Stimulated activated CD4-positive, alpha-beta T cell treated with anti-CD3 and anti-CD28 coated beads, Interleukin-4, amount 100 ng/mL, for 1 hour (primary cell): ENCODE measurements around the gene SEPTIN6.

Source experiments
- DNase-seq: peaks from one replicate; pipeline ENCODE4 v3.0.0-alpha.2; 2020

Gene SEPTIN6

GRCh38 chrX:119693040-119693995 is at the start of gene SEPTIN6:
Gene SEPTIN6 (minus strand): TSS chrX:119693168. CDS start chrX:119693105, 63 bp downstream.
- DNase-seq, result peak; percentile 78

DNA sequence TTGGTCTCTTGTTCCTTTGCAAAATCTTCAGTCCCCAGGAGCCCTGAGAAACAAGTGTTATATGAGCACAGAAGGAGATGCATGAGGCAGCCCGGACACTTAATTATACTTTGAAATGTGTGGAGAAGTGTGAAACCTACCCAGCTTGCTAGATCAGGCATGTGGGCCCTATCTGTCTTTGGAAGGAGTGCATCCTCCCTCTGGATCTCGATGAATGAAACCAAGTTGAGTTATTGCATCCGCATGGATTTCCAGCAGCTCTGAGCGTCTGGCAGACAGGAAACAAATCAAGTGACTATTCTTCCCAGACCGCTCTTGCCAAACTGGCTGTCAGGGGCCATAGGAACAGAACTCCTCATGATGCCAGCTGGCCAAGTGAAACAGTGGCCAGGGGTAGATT is 45.8 kb upstream of the SEPTIN6 start:
- DNase-seq, result no peak

DNA sequence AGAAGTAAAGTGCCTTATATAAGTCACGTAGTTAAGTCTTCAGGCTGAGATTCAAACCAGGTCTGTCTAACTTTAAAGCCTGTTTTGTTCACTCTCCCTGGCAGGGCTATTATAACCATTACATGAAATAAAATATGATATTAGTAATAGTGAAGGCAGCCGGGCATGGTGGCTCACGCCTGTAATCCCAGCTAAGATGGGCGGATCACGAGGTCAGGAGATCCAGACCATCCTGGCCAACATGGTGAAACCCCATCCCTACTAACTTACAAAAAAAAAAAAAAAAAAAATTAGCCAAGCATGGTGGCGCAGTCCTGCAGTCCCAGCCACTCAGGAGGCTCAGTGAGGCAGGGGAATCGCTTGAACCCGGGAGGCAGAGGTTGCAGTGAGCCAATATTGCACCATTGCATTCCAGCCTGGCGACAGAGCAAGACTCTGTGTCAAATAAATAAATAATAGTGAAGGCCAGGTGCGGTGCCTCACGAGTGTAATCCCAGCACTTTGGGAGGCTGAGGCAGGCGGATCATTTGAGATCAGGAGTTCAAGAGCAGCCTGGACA is 43.3 kb upstream of the SEPTIN6 start:
- no peak for DNase-seq

GRCh38 chrX:119735467-119735866 is 42.5 kb upstream of the SEPTIN6 start:
- no peak for DNase-seq

DNA sequence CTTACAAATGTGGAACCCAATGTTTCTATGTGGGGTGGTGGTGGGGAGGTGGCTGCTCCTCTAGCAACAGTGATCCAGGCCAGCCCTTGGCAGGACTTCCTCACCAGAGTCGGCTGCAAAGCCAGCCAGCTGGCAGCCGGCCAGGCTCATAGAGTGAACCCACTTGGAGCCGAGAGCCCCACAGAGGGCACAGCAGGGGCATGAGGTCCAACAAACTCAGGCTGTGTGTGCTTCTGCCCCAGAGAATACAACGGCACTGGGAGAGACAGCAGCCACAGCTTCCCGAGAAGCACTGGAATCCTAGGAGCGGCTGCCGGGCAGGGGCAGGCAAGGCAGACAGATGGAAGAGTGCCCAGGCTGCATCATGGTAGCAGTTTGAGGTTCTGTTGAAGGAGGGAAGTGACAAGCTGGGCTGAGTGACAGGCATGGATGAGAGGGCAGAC is 42.0 kb upstream of the SEPTIN6 start:
- no peak for DNase-seq

DNA sequence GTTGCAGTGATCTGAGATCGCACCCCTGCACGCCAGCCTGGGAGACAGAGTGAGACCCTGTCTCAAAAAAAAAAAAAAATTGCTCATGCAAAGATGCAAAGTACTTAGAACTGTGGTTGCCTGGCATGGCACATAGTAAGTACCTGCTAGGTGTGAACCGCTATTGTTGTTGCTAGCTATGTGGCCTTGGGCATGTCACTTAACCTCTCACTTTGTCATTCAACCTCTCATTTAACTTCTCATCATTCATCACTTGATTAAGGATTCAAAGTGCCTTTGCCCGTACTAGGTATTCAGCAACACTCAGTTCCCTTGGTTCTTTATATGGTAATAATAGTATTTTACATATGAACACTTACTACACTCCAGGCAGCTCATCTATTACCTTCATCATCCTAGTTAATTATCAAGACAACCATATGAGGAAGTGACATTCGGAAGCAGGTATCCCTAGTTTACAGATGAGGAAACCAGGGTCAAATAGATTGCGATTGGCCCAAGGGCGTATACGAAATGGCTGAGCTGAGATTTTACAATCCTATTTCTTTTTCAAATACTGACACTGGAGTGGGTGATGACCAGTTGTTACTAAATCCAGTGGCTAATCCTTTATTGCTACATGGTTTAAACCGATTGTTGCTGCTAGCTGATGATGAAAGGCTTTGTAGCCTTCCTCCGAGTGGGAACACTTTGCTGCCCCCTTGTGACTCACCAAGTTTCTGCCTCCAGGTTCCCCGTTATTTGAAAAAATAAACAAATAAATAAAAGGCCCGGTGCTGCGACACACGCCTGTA is 36.6 kb upstream of the SEPTIN6 start:
- DNase-seq, result peak; percentile 54

- no peak for DNase-seq
These were observed 35.5 kb upstream of the SEPTIN6 start for GRCh38 chrX:119728487-119728886.

DNA sequence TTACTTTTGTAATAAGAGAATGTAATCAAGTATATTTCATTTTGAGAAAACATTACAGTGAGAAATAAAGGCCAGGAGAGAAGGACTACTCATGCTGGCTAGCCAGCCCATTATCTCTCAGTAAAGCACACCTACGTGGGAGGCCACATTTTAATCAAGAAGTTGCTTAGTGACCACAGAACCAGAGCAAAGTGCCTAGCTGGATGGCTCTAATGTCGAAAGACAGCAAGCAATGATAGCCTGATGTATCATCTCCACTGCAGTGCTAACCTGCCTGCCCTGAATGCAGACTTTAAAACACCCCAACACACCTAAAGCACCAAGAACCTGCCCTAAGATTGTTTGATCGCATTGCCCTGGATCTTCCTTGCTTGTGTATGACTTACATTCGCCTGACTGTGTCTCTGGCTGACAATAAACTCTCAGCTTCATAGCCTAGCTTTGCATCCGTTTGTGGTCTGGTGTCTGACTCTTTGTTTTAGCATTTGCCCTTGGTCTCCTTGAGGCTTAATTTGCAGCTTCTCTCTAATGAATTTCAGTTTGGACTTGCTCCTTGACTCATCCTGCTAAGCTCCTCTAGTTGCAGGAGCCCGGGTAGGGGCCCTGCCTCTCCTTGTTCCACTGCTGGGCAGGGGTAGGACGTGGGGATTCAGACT is 34.1 kb upstream of the SEPTIN6 start:
- no peak for DNase-seq

- DNase-seq, result no peak
These were observed 29.0 kb upstream of the SEPTIN6 start for GRCh38 chrX:119721926-119722325.

GRCh38 chrX:119721487-119721886 is 28.5 kb upstream of the SEPTIN6 start:
- DNase-seq, result no peak

DNA sequence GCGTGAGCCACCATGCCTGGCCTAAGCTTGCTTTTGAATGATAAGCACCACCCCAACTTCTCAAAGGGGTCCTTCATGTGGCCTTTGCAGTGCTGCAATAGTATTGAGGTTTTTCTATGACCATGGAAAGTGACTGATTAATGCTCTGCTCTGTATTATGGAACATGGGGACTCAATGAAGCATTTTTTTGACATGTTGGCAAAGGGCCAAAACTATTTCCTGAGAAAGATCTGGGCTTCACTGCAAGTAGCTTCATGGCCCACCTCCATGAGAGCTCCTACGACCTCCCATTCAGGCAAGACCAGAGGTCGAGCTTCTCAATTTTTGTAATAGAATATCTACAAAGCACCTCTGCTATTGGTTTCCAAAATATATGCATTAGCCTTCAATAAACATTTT is 16.7 kb upstream of the SEPTIN6 start:
- DNase-seq, result no peak

DNA sequence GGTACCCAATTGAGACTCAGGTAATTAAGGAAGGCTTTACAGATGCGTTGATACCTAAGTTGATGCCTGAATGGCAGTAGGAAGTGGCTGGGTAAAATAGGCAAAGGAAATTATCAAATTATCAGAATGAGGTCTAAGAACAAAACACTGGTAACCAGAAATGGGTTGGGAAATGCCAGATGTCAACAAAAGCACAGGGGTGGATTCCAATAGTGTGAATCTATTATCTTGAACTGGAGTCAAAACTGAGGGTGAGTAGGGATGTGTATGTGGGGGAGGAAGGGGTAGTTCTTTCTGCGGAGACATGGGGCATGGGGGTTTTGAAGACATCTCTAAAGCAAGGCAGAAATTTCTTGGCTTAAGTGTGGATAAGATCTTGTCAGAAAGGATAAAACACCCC is 16.0 kb upstream of the SEPTIN6 start:
- DNase-seq, result no peak

GRCh38 chrX:119706616-119707015 is 13.6 kb upstream of the SEPTIN6 start:
- no peak for DNase-seq

- DNase-seq, result no peak
These were observed 5.9 kb upstream of the SEPTIN6 start for GRCh38 chrX:119698845-119699244.

DNA sequence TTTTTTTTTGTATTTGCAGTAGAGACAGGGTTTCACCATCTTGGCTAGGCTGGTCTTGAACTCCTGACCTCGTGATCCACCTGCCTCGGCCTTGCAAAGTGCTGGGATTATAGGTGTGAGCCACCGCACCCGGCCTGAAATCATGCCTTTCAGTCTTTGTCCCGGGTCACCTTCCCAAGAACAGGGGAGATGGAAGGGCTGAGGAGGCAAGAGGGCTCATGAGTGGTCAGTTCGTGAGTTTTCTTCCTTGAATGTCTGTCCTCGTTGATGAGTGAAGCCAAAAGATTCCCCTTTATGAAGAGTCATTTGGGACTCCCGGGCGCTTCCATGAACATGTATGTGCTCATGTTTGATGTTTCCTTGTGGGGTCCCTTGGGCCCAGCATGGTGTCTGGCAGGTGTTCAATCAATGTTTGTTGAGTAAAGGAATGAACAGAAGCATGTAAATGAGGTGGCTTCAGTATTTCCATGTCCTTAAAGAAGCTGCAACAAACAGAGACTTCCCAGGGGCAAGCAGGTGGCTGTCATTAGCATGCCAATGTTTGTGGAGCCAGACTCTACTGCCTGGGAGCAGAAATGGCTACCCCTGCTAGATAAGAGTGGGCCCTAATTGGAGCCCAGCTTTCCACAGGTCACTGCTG is 3.4 kb upstream of the SEPTIN6 start:
- DNase-seq, result no peak

GRCh38 chrX:119695535-119696050 is 2.6 kb upstream of the SEPTIN6 start:
- DNase-seq, result no peak

GRCh38 chrX:119694601-119695534 is 1.9 kb upstream of the SEPTIN6 start:
- DNase-seq, result no peak

DNA sequence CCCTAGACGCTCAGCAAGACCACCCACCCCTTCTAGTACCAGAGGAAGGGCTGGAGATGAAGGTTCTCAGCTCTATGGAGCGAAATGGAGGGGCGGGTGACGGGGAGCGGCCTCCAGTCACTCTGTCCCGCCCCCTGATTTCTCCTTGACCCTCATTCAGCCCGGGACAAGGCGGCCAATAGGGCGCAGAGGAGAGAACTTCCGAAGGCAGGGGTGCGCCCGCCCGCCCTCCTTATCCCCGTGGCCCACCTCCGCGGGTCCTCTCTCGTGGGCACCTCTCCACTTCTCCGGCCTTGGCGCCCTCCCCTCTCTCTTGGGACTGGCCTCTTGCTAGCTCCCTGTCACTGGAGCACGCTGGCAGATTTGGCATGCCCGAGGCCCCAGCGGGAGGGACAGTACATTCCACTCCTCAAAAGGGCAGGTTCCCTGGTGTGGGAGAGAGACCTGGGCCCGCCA is 1.1 kb upstream of the SEPTIN6 start:
- DNase-seq, result no peak

DNA sequence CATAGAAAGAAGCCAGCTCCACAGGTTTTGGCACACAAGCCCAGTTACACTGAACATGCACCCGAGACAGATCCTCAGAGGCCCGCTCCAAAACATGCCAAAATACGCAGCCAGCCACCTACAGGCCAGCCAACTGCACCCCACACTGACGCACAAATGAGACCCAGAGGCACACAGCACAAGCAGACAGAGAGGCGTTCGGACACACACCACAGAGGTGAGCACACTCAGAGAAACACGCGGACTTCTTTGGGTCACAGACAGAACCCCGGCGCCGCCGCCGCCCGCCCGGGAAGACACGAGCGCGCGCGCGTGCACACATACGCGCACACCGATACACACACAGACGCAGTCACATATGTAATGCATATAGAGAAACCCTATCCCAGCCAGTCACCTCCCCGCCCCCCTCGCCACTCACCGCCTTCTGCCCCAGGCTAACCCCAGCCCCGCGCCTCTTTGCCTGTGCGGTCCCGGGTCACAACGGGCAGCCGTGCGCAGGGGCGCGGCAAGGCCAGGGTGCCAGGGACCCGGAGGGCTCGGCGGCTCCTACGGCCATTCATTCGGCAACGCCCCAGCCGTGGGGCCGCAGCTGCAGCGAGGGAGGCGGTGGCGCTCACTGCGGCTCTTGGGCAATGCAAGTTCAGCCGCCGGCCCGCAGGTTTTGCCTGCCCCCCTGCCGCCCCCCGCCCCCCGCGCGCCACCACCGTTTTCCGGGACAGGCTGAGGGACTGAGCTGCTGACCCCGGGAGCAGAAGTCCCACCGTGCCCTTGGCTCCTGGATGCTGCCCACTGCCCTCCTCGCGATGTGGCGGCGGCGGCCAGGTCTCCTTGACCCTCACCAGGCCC is 553 bp downstream of the SEPTIN6 start:
- DNase-seq, result peak; percentile 69
